AG09319 (cell line): Measurements from ENCODE around the gene KIF21B.
"Not testable (repeated sequence)": the region's sequence is repeated elsewhere in the genome, so short reads cannot be mapped to it uniquely, and the experiment has no call there.

Experiments used
- DNase-seq: peaks from one replicate; pipeline ENCODE4 v3.0.0-alpha.2; 2010; ENCODE audit warnings: low read depth; ENCODE audit errors: extremely low read depth
- TF ChIP-seq, protein P1 (sequence below): IDR thresholded peaks from 2 replicates; pipeline ENCODE4 v1.5.1; 2011; ENCODE audit warnings: low read depth, mild to moderate bottlenecking, inconsistent platforms, low read length, moderate library complexity

KIF21B gene

DNA sequence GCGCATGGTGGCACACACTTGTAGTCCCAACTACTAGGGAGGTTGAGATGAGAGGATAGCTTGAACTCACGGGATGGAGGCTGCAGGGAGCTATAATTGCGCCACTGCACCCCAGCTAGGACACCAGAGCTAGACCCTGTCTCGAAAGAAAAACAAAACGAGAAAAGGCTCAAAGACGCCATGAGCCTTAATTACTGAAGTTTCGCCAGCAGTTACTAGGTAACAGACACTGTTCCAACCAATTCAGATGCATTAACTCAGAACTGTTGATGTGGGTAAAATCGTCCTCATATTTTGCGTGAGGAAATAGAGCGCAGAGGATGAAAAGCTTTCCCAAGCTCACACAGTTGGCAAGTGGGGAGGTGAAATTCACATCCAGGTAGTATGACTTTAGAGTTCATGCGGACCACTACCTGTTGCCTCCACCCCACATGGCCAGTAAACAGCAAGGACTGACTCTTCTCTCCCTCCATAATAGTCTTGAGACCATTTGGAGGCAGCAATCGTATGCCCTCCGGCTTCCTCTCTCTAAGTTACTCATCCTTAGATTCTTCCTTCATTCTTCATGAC lies 88.8 kb downstream of the KIF21B start:
- TF ChIP-seq, protein P1, sequence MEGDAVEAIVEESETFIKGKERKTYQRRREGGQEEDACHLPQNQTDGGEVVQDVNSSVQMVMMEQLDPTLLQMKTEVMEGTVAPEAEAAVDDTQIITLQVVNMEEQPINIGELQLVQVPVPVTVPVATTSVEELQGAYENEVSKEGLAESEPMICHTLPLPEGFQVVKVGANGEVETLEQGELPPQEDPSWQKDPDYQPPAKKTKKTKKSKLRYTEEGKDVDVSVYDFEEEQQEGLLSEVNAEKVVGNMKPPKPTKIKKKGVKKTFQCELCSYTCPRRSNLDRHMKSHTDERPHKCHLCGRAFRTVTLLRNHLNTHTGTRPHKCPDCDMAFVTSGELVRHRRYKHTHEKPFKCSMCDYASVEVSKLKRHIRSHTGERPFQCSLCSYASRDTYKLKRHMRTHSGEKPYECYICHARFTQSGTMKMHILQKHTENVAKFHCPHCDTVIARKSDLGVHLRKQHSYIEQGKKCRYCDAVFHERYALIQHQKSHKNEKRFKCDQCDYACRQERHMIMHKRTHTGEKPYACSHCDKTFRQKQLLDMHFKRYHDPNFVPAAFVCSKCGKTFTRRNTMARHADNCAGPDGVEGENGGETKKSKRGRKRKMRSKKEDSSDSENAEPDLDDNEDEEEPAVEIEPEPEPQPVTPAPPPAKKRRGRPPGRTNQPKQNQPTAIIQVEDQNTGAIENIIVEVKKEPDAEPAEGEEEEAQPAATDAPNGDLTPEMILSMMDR, result no peak
- no peak for DNase-seq

DNA sequence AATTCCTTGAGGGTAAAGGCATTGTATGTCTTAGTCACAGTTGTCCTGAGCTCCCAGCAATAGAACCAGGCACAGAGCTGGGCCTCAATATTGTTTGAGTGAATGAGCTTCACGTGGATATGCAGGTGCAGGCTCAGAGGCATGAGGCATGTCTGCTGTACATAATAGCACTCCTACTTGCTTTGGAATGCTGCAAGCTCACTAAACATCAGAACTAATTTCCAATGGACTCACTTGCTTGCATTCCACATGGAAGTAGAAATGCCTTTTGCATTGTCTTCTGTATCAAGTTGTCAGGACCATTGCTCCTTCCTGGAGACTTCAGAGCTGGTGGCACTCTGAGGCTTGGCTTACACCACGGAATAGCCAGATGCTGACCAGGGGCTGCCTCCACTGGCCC lies 91.7 kb downstream of the KIF21B start:
- no peak for DNase-seq

DNA sequence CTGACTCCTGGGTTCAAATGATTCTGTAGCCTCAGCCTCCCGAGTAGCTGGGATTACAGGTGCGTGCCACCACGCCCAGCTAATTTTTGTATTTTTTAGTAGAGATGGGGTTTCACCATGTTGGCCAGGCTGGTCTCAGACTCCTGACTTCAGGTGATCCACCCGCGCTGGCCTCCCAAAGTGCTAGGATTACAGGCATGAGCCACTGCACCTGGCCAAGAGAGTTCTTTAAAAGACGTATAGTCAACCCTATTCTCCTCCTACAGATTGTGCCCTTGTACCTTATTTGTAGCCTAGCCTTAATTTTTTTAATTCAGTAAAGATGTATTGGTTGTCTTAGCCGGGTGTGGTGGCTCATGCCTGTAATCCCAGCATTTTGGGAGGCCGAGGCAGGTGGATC lies 93.2 kb downstream of the KIF21B start:
- not testable (repeated sequence) for DNase-seq

More for the DNA sequence above, 91.7 kb downstream of the KIF21B start:
- TF ChIP-seq, protein P1, result no peak

DNA sequence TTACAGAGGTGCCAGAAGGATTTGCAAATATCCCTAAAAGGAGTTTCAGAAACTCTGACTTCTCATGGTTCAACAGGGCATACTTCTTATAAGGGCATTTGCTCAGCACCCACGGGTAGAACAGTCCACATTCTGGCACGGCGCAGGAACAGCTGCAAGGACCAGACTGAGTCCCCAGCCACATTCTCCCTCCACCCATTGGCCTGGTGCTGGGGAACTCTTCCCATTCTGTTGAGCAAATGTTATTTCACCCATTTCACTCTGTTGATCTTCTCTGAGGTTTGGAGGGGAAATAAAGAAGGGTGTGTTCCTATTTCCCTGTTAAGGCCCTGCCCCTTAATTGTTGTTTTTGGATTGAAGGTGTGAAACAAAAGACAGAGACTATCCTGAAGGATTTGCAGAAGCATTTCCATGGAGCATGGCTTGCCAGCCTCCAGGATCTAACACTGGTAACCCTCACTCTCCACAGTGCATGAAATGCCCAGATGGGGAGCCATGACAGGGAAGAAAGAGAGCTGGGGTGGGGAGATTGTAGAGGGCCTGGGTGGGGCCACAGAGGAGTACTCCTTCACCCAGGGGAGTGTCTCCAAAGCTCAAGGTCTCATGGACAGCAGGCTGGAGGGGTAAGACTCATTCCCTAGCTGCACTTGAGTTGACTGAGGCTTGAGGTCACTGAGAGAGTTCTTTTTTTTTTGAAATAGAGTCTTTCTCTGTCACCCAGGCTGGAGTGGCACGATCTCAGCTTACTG lies 93.8 kb downstream of the KIF21B start:
- no peak for DNase-seq
- TF ChIP-seq, protein P1, result no peak

DNA sequence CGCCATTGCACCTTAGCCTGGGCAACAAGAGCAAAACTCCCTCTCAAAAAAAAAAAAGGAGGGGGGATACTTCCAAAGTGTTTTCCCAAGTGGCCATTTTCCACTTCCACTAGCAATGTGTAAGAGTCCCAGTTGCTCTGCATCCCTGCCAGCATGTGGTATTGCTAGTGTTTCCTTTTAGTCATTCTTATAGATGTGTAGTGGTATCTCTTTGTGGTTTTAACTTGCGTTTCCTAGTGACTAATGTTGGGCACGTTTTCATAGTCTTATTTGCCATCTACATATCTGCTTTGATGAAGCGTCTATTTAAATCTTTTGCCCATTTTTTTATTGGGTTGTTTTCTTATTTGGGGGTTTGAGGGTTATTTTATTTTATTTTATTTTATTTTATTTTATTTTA lies 97.7 kb downstream of the KIF21B start:
- TF ChIP-seq, protein P1, result no peak
- no peak for DNase-seq

DNA sequence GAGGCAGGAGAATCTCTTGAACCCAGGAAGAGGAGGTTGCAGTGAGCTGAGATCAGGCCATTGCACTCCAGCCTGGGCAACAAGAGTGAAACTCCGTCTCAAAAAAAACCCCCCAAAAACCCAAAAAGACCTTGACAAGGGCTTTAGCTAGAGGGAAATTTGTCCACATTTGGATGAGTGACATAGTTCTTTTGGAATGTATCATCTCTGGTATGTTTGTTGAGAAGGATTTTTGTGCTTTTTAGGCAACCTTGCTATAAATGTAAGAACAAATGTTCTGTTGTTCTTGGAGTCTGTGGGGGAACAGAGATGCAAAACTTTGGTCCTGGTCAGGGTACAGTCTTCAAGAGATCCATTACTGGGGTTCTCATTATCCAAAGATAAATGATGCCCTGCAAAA lies 99.9 kb downstream of the KIF21B start:
- DNase-seq, result no peak
- TF ChIP-seq, protein P1, result no peak

DNA sequence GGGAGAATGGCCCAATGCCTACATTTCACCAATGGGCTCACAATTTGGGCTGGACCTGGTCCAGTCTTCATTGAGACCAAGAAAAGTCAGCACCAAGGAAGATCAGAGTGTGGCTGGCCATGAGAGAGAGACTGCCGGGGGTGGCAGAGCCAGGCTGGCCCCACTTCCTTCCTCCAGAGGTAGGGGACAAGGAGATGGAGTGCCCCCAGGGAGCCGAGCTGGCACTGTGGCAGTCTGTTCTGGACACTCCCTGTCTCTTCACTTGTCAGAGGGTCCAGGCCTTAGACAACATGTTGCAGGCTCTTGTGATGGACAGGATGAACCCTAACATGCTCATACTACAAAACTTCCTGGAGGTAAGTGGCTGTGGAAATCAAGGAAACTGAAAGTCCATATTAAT lies 101.1 kb downstream of the KIF21B start:
- no peak for DNase-seq
- TF ChIP-seq, protein P1, result no peak
